ENCODE measurements around the gene TPO.

Gene TPO

DNA sequence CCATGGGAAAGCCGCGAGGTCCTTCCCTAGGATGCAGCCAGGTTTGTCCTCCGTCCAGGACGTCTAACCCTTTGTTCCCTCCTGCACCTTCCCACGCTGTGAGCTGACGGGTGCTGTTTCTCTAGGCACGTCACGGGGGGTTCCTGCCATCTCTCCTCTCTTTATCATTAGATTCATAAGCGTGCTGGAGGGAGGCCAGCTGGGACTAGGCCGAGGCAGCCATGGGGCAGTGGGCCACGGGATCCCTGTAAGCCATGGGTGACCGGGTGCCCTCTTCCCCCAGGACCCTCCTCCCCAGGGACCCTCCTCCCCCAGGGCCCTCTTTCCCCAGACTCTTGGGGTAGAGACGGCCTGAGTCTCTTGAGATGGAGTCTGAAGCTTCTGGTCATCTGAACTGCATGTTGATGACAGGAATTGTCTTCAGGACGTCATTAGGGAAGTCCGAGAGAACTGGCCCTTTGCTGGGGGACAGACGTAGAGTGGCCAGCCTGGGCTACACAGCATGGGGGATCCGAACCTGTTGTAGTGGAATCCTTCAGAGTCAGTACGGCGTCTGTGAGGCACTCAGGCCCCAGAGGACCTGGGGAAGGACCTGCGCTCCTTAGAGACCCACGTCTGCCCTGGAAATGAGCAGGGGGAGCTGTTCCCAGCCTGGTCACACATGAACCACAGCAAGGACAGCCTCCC lies 108.1 kb downstream of the TPO start:
- TF ChIP-seq, protein P1, sequence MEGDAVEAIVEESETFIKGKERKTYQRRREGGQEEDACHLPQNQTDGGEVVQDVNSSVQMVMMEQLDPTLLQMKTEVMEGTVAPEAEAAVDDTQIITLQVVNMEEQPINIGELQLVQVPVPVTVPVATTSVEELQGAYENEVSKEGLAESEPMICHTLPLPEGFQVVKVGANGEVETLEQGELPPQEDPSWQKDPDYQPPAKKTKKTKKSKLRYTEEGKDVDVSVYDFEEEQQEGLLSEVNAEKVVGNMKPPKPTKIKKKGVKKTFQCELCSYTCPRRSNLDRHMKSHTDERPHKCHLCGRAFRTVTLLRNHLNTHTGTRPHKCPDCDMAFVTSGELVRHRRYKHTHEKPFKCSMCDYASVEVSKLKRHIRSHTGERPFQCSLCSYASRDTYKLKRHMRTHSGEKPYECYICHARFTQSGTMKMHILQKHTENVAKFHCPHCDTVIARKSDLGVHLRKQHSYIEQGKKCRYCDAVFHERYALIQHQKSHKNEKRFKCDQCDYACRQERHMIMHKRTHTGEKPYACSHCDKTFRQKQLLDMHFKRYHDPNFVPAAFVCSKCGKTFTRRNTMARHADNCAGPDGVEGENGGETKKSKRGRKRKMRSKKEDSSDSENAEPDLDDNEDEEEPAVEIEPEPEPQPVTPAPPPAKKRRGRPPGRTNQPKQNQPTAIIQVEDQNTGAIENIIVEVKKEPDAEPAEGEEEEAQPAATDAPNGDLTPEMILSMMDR (IDR thresholded peaks at IDR 0.05): no peak

DNA sequence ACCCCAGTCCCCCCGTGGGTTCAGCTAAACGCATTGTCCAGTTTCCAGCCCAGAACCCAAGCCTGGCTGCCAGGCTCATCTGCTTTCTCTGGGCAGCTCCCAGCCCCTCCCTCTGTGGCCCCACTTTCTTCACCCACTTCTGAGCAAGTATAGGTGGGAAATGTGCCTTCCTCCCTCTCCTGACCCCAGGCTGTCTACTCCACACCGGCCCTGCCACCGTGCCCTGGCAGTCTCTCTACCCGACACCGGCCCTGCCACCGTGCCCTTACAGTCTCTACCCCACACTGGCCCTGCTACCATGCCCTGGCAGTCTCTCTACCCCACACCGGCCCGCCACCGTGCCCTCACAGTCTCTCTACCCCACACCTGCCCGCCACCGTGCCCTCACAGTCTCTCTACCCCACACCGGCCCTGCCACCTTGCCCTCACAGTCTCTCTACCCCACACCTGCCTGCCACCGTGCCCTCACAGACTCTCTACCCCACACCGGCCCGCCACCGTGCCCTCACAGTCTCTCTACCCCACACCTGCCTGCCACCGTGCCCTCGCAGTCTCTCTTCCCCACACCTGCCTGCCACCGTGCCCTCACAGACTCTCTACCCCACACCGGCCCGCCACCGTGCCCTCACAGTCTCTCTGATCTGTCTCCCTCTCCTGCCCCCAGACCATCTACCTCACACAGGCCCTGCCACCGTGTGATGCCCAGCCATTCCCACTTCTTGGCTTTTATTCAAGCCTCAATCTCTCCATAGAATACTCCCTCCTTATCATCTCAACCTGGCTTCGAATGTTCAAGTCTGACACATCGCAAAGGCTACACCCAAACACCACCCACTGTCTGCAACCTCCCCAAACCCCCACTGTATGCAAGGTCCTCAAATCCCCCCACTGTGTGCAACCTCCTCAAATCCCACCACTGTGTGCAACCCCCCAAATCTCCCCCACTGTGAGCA lies 108.9 kb downstream of the TPO start:
- H3K4me1 ChIP-seq: no peaks in the 10 kb centered on the region
- H3K27ac ChIP-seq: no peak overlapping the region
- intact Hi-C loops (cut with DNase I; ENCODE audit: low total_unique reads): no loop called here
- TF ChIP-seq, protein P1 (IDR thresholded peaks at IDR 0.05): no peak
- no peak overlapping the region for H3K4me3 ChIP-seq
- no peaks in the 10 kb centered on the region for H3K36me3 ChIP-seq
- no peak for DNase-seq
- H3K27me3 ChIP-seq: peaks cover 0 to 2% of the 10 kb centered on the region in 2 donors
- H3K9me3 ChIP-seq: no peaks in the 10 kb centered on the region

More for the DNA sequence above, 108.1 kb downstream of the TPO start:
- no peak overlapping the region for H3K4me3 ChIP-seq
- no peaks in the 10 kb centered on the region for H3K9me3 ChIP-seq
- H3K36me3 ChIP-seq: no peaks in the 10 kb centered on the region
- H3K27ac ChIP-seq: no peak overlapping the region
- no peaks in the 10 kb centered on the region for H3K4me1 ChIP-seq
- no peak for DNase-seq
- H3K27me3 ChIP-seq: peaks cover 0 to 2% of the 10 kb centered on the region in 2 donors
- intact Hi-C loops (cut with DNase I; ENCODE audit: low total_unique reads): no loop called here

DNA sequence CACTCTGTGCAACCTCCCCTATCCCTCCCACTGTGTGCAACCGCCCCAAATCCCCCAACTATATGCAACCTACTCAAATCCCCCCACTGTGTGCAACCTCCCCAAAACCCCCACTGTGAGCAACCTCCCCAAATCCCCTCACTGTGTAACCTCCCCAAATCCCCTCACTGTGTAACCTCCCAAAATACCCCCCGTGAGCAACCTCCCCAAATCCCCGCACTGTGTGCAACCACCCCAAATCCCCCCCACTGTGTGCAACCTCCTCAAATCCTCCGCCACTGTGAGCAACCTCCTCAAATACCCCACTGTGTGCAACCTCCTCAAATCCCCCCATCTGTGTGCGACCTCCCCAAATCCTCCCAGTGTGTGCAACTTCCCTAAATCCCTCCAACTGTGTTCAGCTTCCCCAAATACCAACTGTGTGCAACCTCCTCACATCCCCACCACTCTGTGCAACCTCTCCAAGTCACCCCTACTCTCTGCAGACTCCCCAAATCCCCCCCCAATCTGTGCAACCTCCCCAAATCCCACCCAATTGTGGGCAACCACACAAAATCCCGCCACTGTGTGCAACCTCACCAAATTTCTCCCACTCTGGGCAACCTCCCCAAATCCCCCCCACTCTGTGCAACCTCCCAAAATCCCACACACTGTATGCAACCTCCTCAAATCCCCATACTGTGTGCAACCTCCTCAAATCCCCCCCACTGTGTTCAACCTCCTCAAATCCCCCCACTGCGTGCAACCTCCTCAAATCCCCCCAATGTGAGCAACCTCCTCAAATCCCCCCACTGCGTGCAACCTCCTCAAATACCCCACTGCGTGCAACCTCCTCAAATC lies 114.1 kb downstream of the TPO start:
- Histone ChIP-seq H3K9me3 (no peaks in the 10 kb centered on the region), H3K4me1 (no peaks in the 10 kb centered on the region), H3K4me3 (no peak overlapping the region), H3K27ac (no peak overlapping the region), H3K36me3 (no peaks in the 10 kb centered on the region), H3K27me3 (peaks cover 0 to 2% of the 10 kb centered on the region in 2 donors)
- intact Hi-C loops (cut with DNase I; ENCODE audit: low total_unique reads): no loop called here
- TF ChIP-seq, protein P1 (IDR thresholded peaks at IDR 0.05): no peak
- DNase-seq: no peak

DNA sequence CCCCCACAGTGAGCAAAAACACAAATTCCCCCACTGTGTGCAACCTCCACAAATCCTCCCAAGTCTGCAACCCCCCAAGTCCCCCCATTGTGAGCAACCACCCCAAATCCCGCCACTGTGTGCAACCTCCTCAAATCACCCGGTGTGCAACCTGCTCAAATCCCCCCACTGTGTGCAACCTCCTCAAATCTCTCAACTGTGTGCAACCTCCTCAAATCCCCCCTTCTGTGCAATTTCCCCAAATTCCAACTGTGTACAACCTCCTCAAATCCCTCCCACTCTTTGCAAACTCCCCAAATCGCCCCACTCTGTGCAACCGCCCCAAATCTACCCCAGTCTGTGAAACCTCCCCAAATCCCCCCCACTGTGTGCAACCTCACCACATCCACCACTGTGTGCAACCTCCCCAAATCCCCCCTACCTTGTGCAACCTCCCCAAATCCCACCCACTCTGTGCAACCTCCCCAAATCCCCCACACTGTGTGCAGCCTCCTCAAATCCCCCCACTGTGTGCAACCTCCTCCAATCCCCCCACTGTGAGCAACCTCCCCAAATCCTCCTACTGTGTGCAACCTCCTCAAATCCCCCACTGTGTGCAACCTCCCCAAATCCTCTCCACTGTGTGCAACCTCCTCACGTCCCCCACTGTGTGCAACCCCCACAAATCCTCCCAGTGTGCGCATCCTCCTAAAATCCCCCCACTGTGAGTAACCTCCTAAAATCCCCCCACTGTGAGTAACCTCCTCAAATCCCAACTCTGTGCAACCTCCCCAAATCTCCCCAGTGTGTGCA lies 115.2 kb downstream of the TPO start:
- Histone ChIP-seq H3K4me1 (no peaks in the 10 kb centered on the region), H3K4me3 (no peak overlapping the region), H3K27me3 (peaks cover 0 to 2% of the 10 kb centered on the region in 2 donors), H3K27ac (no peak overlapping the region), H3K36me3 (no peaks in the 10 kb centered on the region), H3K9me3 (no peaks in the 10 kb centered on the region)
- TF ChIP-seq, protein P1 (IDR thresholded peaks at IDR 0.05): no peak
- DNase-seq: no peak
- intact Hi-C loops (cut with DNase I; ENCODE audit: low total_unique reads): no loop called here

GRCh38 chr2:1538663-1539062 lies 125.4 kb downstream of the TPO start:
- Histone ChIP-seq H3K36me3 (no peaks in the 10 kb centered on the region), H3K9me3 (no peaks in the 10 kb centered on the region), H3K4me1 (no peaks in the 10 kb centered on the region), H3K4me3 (no peak overlapping the region), H3K27me3 (peaks cover 0 to 14% of the 10 kb centered on the region in 2 donors), H3K27ac (no peak overlapping the region)
- TF ChIP-seq, protein P1 (IDR thresholded peaks at IDR 0.05): no peak
- DNase-seq: no peak
- intact Hi-C loops (cut with DNase I; ENCODE audit: low total_unique reads): no loop called here
